Ishikawa (cell line): ENCODE measurements around the gene PRSS16.

Source experiments
- EP300 ChIP-seq: IDR thresholded peaks from 2 replicates; pipeline ENCODE4 v1.6.1; 2012; ENCODE audit warnings: borderline replicate concordance
- FOXM1 ChIP-seq: IDR thresholded peaks from 2 replicates; pipeline ENCODE4 v1.6.1; 2012; ENCODE audit warnings: low read depth, borderline replicate concordance
- TAF1 ChIP-seq: IDR thresholded peaks from 2 replicates; pipeline ENCODE4 v1.6.1; 2012; ENCODE audit warnings: low read depth, mild to moderate bottlenecking
- TCF12 ChIP-seq: IDR thresholded peaks from 2 replicates; pipeline ENCODE4 v1.6.1; 2012; ENCODE audit warnings: low read depth
- TF ChIP-seq, protein P1 (sequence below): IDR thresholded peaks from 2 replicates; pipeline ENCODE4 v1.6.1; 2012; ENCODE audit warnings: low read depth, mild to moderate bottlenecking

DNA sequence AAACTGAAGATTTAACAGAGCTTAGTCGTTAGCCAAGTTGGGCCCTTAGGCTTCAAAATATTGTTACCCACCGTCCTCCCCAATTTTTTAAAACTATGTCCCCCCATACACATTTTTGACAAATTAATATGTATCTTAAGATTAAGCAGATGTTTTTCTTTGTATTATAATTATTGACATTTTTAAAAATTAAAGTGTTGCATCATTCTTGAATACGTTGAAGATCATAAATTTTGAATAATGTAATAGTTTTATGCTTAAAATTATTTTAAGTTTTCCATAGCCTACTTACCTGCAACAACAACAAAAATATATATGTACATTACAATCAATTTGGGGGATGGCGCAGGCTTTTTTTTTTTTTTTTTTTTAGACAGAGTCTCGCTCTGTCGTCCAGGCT, 8.2 kb upstream of the PRSS16 start:
- TF ChIP-seq TAF1, result no peak
- TF ChIP-seq TCF12, result no peak
- TF ChIP-seq, protein P1, sequence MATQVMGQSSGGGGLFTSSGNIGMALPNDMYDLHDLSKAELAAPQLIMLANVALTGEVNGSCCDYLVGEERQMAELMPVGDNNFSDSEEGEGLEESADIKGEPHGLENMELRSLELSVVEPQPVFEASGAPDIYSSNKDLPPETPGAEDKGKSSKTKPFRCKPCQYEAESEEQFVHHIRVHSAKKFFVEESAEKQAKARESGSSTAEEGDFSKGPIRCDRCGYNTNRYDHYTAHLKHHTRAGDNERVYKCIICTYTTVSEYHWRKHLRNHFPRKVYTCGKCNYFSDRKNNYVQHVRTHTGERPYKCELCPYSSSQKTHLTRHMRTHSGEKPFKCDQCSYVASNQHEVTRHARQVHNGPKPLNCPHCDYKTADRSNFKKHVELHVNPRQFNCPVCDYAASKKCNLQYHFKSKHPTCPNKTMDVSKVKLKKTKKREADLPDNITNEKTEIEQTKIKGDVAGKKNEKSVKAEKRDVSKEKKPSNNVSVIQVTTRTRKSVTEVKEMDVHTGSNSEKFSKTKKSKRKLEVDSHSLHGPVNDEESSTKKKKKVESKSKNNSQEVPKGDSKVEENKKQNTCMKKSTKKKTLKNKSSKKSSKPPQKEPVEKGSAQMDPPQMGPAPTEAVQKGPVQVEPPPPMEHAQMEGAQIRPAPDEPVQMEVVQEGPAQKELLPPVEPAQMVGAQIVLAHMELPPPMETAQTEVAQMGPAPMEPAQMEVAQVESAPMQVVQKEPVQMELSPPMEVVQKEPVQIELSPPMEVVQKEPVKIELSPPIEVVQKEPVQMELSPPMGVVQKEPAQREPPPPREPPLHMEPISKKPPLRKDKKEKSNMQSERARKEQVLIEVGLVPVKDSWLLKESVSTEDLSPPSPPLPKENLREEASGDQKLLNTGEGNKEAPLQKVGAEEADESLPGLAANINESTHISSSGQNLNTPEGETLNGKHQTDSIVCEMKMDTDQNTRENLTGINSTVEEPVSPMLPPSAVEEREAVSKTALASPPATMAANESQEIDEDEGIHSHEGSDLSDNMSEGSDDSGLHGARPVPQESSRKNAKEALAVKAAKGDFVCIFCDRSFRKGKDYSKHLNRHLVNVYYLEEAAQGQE, result no peak
- no peak for TF ChIP-seq EP300
- TF ChIP-seq FOXM1, result no peak
